H1 (cell line): ENCODE results near the gene ENO3. TPM values are rescaled to one million over a fixed set of nuclear protein-coding genes. Genes with fewer than 3 reads are reported as not detected.

Source experiments
- ASH2L ChIP-seq: fragments of 200-600, 300-600 bp; sonication (generic); IDR thresholded peaks from one replicate; pipeline ENCODE4 v1.7.1; 2017; ENCODE audit warnings: low read length
- BACH1 ChIP-seq: IDR thresholded peaks from 2 replicates; pipeline ENCODE4 v1.6.1; 2012; ENCODE audit warnings: low read length, improper control_type of control experiment
- CBX5 ChIP-seq: fragments of 300-800, 300-1000 bp; sonication (generic); IDR thresholded peaks from 2 replicates; pipeline ENCODE4 v1.7.1; 2016; ENCODE audit warnings: antibody characterized with exemption, low read length, low read depth
- CEBPB ChIP-seq: IDR thresholded peaks from 2 replicates; pipeline ENCODE4 v1.6.1; 2012; ENCODE audit warnings: low read depth, low read length
- CTBP2 ChIP-seq: IDR thresholded peaks from 2 replicates; pipeline ENCODE4 v1.7.0; 2011; ENCODE audit warnings: borderline replicate concordance, mild to moderate bottlenecking, moderate library complexity, mixed read lengths, low read length; ENCODE audit not compliant: insufficient read depth, insufficient read length
- EP300 ChIP-seq, 2 experiments: IDR thresholded peaks; 1 replicate in 1 of 2; 2 replicates in 1 of 2; pipeline ENCODE4 v1.6.1; 2011 to 2012; ENCODE audit warnings: low read depth in 2 of 2, low read length in 2 of 2, mild to moderate bottlenecking in 2 of 2, borderline replicate concordance in 1 of 2, inconsistent platforms in 1 of 2, moderate library complexity in 1 of 2
- HDAC6 ChIP-seq: IDR thresholded peaks from one replicate; pipeline ENCODE4 v1.7.1; 2012; ENCODE audit warnings: low read depth, mild to moderate bottlenecking, inconsistent platforms, low read length, moderate library complexity
- KDM4A ChIP-seq: IDR thresholded peaks from one replicate; pipeline ENCODE4 v1.7.1; 2012; ENCODE audit warnings: low read depth, mild to moderate bottlenecking, moderate library complexity, low read length, inconsistent platforms; ENCODE audit not compliant: severe bottlenecking
- KDM5A ChIP-seq: fragments of 200-600 bp; IDR thresholded peaks from 2 replicates; pipeline ENCODE4 v1.7.1; 2012; ENCODE audit warnings: mild to moderate bottlenecking, low read length, inconsistent platforms, mixed read lengths
- PHF8 ChIP-seq: fragments of 200-600 bp; sonication (generic); conservative IDR thresholded peaks from 2 replicates; pipeline ENCODE4 v1.7.1; 2012; ENCODE audit warnings: low read depth, mild to moderate bottlenecking, inconsistent platforms, low read length, moderate library complexity
- POLR2A ChIP-seq, 2 experiments: IDR thresholded peaks; 1 replicate in 1 of 2; 2 replicates in 1 of 2; pipeline ENCODE4 v1.6.1; 2011; ENCODE audit warnings: low read depth in 2 of 2, low read length in 2 of 2, mild to moderate bottlenecking in 2 of 2; ENCODE audit errors: control extremely low read depth in 1 of 2
- POLR2AphosphoS5 ChIP-seq: IDR thresholded peaks from 2 replicates; pipeline ENCODE4 v1.6.1; 2011; ENCODE audit warnings: low read depth, low read length
- SAP30 ChIP-seq: fragments of 300-600 bp; sonication (generic); IDR thresholded peaks from 2 replicates; pipeline ENCODE4 v1.7.1; 2012; ENCODE audit warnings: low read length, moderate library complexity, mild to moderate bottlenecking, inconsistent platforms; ENCODE audit not compliant: insufficient read depth, insufficient replicate concordance
- SIX5 ChIP-seq: IDR thresholded peaks from 2 replicates; pipeline ENCODE4 v1.6.1; 2011; ENCODE audit warnings: mild to moderate bottlenecking, low read depth, low read length
- SP4 ChIP-seq: IDR thresholded peaks from 2 replicates; pipeline ENCODE4 v1.6.1; 2012; ENCODE audit warnings: low read length, inconsistent platforms
- SRF ChIP-seq: IDR thresholded peaks from 2 replicates; pipeline ENCODE4 v1.6.1; 2011; ENCODE audit warnings: mild to moderate bottlenecking, low read depth, low read length, moderate library complexity
- TAF7 ChIP-seq: optimal IDR thresholded peaks from 2 replicates; pipeline ENCODE3; 2011; ENCODE audit warnings: low read depth, mild to moderate bottlenecking, inconsistent platforms, low read length, moderate library complexity, borderline replicate concordance
- TBP ChIP-seq: IDR thresholded peaks from 2 replicates; pipeline ENCODE4 v1.6.1; 2011; ENCODE audit warnings: low read depth, low read length, improper control_type of control experiment
- ZNF274 ChIP-seq: IDR thresholded peaks from 2 replicates; pipeline ENCODE4 v1.7.0; 2012; ENCODE audit warnings: low read length, borderline replicate concordance; ENCODE audit errors: extremely low read depth
- polyA plus RNA-seq, 7 experiments: library from polyadenylated mRNA; depleted of rRNA in 3 of 7; stranded (reverse) in 5 of 7; unstranded in 2 of 7; fragments of >200 nt in 5 of 7; fragments of 200-250 nt in 2 of 7; gene quantifications; 1 replicate in 5 of 7; 2 replicates in 1 of 7; 4 replicates in 1 of 7; pipeline versions ENCODE4 v1.2.1 to v1.2.3, GENCODE V29; 2011 to 2013; ENCODE audit warnings: missing spikeins in 2 of 7, mixed read lengths in 2 of 7
- total RNA-seq: library from RNA; stranded (reverse); fragmentation: NEBNext Ultra II Directional; extraction: Animal tissue kit (Norgen Biotek cat#: 25700); gene quantifications from 2 replicates; pipeline ENCODE4 v1.2.1, GENCODE V29; 2021
- TF ChIP-seq, protein P1 (sequence below): IDR thresholded peaks from 2 replicates; pipeline ENCODE4 v1.6.1; 2011; ENCODE audit warnings: low read depth, mild to moderate bottlenecking, low read length; ENCODE audit not compliant: insufficient read depth
- TF ChIP-seq, protein P2 (sequence below): IDR thresholded peaks from 2 replicates; pipeline ENCODE4 v1.6.1; 2012; ENCODE audit warnings: inconsistent platforms
- TF ChIP-seq, protein P3 (sequence below): IDR thresholded peaks from 2 replicates; pipeline ENCODE4 v1.6.1; 2012; ENCODE audit warnings: low read length, inconsistent platforms

Gene ENO3
- total and polyA plus RNA-seq, 2 of the 8 experiments (the other 6 are each of a cell fraction or from before 2014, with no cell fraction given) = 25.0 to 25.7 TPM

DNA sequence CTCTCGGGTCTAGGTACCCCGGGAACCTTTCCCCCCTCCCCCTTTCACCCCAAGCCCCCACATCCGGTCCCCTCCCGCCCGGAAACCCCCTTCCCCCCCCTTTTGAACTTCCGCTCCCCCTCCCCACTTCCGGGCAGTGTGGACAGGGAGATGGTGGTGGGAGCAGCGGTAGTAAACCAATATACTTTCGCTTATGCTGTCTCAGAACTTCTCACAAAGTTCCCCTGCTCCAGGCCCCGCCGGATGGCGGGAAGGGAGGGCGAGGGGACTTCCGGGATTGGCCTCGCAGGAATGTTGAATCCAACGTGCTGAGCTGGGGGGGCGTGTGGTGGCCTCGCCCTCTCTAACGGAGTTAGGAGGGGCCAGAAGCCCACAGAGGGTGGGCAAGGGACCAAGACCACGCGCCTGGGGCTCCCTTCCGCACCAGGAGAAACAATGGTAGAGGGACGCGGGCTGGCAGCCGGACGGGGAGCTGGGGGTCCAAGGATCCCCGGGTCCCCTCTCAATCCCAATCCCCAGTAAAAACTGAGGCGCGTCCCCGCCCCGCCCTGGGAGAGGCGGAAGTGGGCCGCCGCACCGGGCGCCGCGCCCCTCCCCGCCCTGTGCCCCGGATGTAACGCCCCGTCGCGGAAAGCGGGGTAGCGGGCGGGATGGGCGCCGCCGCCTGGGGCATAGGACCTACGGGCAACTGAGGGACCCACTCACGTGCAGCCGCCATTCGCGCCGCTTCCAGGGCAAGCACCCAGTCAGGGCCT, 3.3 kb upstream of the ENO3 start (continued):
- TF ChIP-seq, protein P1, sequence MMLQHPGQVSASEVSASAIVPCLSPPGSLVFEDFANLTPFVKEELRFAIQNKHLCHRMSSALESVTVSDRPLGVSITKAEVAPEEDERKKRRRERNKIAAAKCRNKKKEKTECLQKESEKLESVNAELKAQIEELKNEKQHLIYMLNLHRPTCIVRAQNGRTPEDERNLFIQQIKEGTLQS = no peak
- 0 out of 2 replicates have a peak, but pooled peaks have one; percentile 25 for TF ChIP-seq SP4
- peak; percentile 76 for TF ChIP-seq POLR2AphosphoS5
- TF ChIP-seq KDM5A = no peak
- TF ChIP-seq, protein P2, sequence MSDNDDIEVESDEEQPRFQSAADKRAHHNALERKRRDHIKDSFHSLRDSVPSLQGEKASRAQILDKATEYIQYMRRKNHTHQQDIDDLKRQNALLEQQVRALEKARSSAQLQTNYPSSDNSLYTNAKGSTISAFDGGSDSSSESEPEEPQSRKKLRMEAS = 0 out of 2 replicates have a peak, but pooled peaks have one; percentile 29
- no peak for TF ChIP-seq SAP30
- TF ChIP-seq PHF8 = peak; percentile 17; the same call in 1 of the 2 replicates
- no peak for TF ChIP-seq CTBP2
- TF ChIP-seq SIX5 = no peak
- TF ChIP-seq HDAC6 = no peak
- peak; percentile 42 for TF ChIP-seq TAF7
- no peak; the same call in 1 of the 2 replicates for TF ChIP-seq TBP
- TF ChIP-seq KDM4A = peak; percentile 24
- TF ChIP-seq SRF = no peak
- peak; percentile 61 to 66; a peak in 2 of 3 replicates for TF ChIP-seq POLR2A (IDR thresholded peaks at IDR 0.05; ENCODE audit: control extremely low read depth in 1 of 2, low read depth in 2 of 2, low read length in 2 of 2)
- TF ChIP-seq EP300 (IDR thresholded peaks at IDR 0.05; ENCODE audit: borderline replicate concordance in 1 of 2, low read depth in 2 of 2, low read length in 2 of 2) = no peak
- no peak for TF ChIP-seq BACH1
- TF ChIP-seq ZNF274 = no peak
- no peak for TF ChIP-seq CEBPB
- TF ChIP-seq, protein P3, sequence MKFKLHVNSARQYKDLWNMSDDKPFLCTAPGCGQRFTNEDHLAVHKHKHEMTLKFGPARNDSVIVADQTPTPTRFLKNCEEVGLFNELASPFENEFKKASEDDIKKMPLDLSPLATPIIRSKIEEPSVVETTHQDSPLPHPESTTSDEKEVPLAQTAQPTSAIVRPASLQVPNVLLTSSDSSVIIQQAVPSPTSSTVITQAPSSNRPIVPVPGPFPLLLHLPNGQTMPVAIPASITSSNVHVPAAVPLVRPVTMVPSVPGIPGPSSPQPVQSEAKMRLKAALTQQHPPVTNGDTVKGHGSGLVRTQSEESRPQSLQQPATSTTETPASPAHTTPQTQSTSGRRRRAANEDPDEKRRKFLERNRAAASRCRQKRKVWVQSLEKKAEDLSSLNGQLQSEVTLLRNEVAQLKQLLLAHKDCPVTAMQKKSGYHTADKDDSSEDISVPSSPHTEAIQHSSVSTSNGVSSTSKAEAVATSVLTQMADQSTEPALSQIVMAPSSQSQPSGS = peak; percentile 71; the same call in 1 of the 2 replicates
- TF ChIP-seq ASH2L = peak; percentile 36
- no peak for TF ChIP-seq CBX5
